ENCODE measurements around the gene NPLOC4.

The NPLOC4 gene

GRCh38 chr17:81577278-81578000 is 59.5 kb downstream of the NPLOC4 start:
- TF ChIP-seq CTCF (IDR thresholded peaks at IDR 0.05; ENCODE audit: borderline replicate concordance, control extremely low read depth, extremely low read depth, insufficient read depth, missing control alignments) = no peak
- in situ Hi-C loops (cut with MboI; ENCODE audit: low sequenced_read_pairs, unreplicated experiment) = no loop called here
- no peak for DNase-seq (ENCODE audit: low spot score)

- no peak for DNase-seq (ENCODE audit: low spot score)
- in situ Hi-C loops (cut with MboI; ENCODE audit: low sequenced_read_pairs, unreplicated experiment) = no loop called here
- TF ChIP-seq CTCF (IDR thresholded peaks at IDR 0.05; ENCODE audit: borderline replicate concordance, control extremely low read depth, extremely low read depth, insufficient read depth, missing control alignments) = no peak
These were observed 60.2 kb downstream of the NPLOC4 start for GRCh38 chr17:81576621-81577277.

GRCh38 chr17:81575836-81576235 is 61.1 kb downstream of the NPLOC4 start:
- TF ChIP-seq CTCF (IDR thresholded peaks at IDR 0.05; ENCODE audit: borderline replicate concordance, control extremely low read depth, extremely low read depth, insufficient read depth, missing control alignments) = no peak
- DNase-seq (ENCODE audit: low spot score) = no peak
- in situ Hi-C loops (cut with MboI; ENCODE audit: low sequenced_read_pairs, unreplicated experiment) = no loop called here

- DNase-seq (ENCODE audit: low spot score) = no peak
- in situ Hi-C loops (cut with MboI; ENCODE audit: low sequenced_read_pairs, unreplicated experiment) = no loop called here
- TF ChIP-seq CTCF (IDR thresholded peaks at IDR 0.05; ENCODE audit: borderline replicate concordance, control extremely low read depth, extremely low read depth, insufficient read depth, missing control alignments) = no peak
These were observed 62.3 kb downstream of the NPLOC4 start for GRCh38 chr17:81574643-81574956.

GRCh38 chr17:81573794-81574642 is 62.9 kb downstream of the NPLOC4 start:
- TF ChIP-seq CTCF (IDR thresholded peaks at IDR 0.05; ENCODE audit: borderline replicate concordance, control extremely low read depth, extremely low read depth, insufficient read depth, missing control alignments) = no peak
- DNase-seq (ENCODE audit: low spot score) = no peak
- in situ Hi-C loops (cut with MboI; ENCODE audit: low sequenced_read_pairs, unreplicated experiment) = no loop called here

- TF ChIP-seq CTCF (IDR thresholded peaks at IDR 0.05; ENCODE audit: borderline replicate concordance, control extremely low read depth, extremely low read depth, insufficient read depth, missing control alignments) = no peak
- DNase-seq (ENCODE audit: low spot score) = no peak
- in situ Hi-C loops (cut with MboI; ENCODE audit: low sequenced_read_pairs, unreplicated experiment) = no loop called here
These were observed 64.2 kb downstream of the NPLOC4 start for GRCh38 chr17:81572563-81573168.
